Activated CD4-positive, alpha-beta T cell treated with anti-CD3 and anti-CD28 coated beads for 48 hours (primary cell): ENCODE results near the gene DNMT1.
"Not testable (repeated sequence)": the region's sequence is repeated elsewhere in the genome, so short reads cannot be mapped to it uniquely, and the experiment has no call there.

ENCODE experiments used
- DNase-seq: peaks from one replicate; pipeline ENCODE4 v3.0.0-alpha.2; 2020

The DNMT1 gene

DNA sequence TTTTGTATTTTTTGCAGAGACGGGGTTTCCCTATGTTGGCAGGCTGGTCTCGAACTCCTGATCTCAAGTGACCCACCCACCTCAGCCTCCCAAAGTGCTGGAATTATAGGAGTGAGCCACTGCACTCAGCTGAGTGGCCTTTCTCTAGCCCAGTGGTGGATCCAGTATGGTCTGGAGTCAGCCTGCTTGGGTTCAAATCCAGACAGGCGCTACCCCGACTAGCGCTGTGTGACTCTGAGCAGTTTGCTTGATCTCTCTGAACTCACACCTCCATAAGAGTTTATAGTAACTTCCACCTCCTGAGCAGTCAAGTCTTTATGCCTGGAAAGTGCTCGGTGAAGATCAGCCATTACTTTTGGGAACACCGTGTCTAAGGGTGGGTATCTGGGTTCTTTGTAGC, 25.9 kb upstream of the DNMT1 start:
- DNase-seq = no peak

DNA sequence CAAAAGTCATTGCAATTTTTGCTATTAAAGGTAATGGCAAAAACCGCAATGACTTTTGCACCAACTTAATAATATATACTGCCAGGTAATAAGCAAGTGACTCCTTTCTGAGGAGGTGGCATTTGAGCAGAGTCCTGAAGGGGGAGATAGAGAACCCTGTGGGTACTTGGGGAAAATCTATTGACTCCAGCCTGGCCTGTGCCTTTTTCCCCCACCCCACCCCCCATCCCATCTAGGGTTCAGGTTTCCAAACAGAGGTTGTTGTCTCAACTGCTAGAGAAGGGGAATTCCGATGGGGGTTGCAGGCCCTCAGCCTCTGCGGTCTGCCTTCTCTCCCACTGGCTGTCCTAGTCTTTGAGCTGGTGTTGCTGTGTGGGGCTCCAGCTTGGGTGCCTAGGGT, 24.9 kb upstream of the DNMT1 start:
- peak; percentile 36 for DNase-seq

DNA sequence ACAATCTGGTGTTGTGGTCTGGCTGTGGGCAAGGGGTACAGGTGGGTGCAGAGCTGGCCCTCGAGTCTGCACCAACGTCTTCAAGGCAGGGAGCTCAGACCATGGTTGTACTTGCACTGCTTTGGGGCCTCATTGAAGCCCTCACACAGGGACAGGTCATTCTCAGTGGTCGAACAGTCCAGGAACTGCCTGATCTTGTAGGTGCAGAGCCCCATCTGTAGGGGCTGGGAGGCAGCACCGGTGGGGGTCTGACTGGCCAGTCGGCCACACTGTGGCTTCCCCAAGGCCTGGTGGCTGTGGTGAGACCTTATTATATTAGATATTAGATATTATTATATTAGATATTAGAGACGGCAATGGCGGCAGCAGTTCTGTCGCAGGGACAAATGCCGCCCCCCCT, 22.3 kb upstream of the DNMT1 start:
- no peak for DNase-seq

DNA sequence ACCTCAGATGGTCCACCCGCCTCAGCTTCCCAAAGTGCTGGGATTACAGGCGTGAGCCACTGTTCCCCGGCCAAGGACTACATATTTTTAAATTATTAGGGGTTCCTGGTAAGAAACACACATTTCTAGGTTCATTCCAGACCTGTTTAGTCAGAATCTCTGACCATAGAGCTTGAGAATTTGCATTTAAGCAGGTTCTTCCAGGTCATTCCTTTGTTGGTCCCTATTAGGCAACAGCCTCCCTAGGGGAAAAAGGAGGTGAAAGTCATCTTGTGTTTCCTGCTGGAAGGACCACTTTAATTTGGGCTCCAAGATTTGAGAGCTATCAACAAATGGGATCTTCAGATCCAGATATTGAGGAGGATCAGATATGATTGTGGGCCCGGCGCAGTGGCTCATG, 20.0 kb upstream of the DNMT1 start:
- DNase-seq = no peak

DNA sequence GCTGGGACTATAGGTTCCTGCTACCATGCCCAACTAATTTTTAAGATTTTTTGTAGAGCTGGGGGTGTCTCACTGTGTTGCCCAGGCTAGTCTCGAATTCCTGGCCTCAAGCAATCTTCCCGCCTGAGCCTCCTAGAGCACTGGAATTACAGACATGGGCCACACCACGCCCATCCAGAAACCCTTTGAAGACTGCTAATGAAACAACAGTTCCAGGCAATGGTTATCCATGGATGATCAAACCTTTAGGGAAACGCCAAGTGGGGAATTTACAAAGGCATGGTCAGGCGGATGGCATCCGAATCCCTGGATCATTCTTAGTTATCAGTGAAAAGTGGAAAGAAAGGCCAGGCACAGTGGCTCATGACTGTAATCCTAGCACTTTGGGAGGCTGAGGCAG, 16.9 kb upstream of the DNMT1 start:
- DNase-seq = no peak

DNA sequence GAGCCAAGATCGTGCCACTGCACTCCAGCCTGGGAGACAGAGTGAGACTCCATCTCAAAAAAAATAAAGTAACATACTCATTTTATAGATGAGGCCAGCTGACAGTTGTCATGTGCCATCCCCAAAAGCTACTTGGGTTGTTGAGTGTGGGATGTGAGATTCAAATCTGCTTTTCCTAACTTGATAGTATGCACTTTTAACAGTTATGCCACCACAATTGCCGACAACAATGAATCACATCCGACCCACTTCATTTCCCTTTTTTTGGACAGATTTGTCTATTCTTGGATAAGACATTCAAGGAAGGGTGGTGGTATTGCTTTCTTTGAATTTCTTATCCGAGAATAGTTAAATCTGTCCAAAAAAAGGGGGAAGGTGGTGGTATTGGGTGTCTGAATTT, 16.3 kb upstream of the DNMT1 start:
- DNase-seq = no peak

DNA sequence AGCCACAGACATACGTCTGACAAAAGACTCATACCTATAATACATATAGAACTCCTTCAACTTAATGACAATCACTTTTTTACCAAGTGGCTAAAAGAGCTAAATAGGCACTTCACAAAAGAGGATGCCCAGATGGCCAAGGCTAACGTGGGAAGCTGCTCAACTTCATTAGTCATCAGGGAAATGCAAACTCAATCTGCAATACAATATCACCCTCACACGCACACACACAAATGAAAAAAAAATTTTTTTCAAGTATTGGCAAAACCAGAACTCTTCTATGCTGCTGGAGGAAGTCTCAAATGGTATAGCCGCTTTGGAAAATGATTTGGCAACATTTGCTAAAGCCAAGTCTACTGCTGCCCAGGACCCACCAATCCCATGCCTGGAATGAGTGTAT, 14.6 kb upstream of the DNMT1 start:
- no peak for DNase-seq

DNA sequence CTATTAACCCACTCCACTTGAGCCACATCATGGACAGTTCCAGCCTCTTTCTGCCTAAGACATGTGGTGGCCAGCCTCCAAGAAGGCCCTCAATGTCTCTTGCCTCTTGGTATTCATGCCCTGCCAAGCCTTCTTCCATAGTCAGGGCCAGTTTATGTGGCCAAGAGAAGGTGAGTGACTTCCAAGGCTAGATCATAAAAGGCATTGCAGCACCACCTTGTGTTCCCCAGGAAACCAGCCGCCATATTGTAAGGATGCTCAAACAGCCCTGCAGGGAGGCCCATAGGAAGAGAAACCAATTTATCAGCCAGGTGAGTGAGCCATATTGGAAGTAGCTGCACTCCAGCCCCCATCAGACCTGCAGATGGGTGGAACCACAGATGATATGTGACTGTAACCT, 12.3 kb upstream of the DNMT1 start:
- no peak for DNase-seq

DNA sequence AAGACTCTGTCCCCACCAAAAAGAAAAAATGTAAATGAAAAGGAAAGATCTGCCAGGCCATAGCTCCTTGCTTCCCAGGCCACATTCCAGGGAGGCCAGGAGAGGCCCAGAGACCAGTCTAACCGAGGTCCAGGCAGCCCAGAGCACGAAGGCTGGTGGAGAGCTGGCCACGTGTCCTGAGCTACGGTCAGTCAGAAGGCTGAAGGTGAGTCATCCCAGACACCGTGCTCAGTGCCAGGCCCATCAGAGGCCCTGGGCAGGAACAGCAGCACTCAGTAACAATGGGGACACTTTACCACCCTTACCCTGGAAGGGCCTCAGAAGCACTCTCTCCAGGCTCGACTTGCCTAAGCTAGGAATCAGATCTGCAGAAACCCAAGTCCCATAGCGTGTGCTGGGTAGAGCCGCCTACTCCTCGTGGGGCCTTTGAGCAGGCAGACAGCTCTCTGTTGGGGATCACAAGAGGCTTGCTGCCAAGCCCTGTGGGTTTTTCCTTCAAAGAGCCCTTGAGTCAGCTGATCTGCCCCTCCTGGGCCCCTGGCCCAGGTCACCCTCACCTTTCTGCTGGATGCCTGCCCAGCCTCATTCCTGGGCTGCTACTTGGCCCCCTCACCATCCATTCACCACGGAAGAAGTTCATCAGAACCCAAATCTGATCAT, 11.6 kb upstream of the DNMT1 start:
- no peak for DNase-seq

DNA sequence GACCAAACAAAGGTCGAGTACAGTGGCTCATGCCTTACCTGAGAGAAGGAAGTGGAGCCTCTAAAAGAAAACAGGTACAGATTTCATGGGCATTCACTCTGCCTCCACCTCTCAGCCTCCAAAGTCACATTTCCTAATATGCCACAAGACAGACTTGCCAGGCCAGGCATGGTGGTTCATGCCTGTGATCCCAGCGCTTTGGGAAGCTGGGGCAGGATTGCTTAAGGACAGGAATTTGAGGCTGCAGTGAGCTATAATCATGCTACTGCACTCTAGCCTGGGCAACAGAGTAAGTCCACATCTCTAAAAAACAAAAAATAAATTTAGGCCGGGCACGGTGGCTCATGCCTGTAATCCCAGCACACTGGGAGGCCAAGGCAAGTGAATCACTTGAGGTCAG, 10.9 kb upstream of the DNMT1 start:
- no peak for DNase-seq

DNA sequence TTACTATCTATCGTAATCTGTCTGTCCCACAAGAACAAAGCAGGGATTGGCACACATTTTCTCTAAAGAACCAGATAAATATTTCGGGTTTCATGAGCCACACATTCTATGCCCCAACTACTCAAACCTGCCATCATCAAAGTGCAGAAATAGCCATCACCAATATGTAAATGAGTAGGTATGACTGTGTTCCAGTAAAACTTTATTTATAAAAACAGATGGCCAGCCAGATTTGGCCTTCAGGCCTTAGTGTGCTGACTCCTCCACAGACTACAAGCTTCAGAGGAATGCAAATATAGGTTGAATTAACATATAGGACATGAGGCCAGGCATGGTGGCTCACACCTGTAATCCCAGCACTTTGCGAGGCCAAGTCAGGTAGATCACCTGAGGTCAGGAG, 8.9 kb upstream of the DNMT1 start:
- no peak for DNase-seq

DNA sequence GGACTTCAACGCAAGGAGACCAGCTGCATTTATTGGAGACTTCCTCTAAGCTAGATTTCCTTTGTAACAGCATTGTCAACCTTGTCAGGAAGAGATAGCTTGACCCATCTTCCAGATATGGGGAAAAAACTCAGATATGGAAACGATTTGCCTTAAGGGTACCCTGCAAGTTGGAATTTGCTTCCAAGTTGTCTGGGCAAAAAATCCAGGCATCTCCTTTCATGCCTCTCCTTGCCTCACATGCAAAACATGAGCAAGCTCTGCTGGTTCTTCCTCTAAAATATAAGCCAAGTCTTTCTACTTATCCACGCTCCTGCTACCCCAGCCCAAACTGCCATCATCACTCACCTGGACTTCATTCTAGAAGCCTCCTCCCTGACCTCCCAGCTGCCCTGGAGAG, 6.4 kb upstream of the DNMT1 start:
- DNase-seq = no peak

DNA sequence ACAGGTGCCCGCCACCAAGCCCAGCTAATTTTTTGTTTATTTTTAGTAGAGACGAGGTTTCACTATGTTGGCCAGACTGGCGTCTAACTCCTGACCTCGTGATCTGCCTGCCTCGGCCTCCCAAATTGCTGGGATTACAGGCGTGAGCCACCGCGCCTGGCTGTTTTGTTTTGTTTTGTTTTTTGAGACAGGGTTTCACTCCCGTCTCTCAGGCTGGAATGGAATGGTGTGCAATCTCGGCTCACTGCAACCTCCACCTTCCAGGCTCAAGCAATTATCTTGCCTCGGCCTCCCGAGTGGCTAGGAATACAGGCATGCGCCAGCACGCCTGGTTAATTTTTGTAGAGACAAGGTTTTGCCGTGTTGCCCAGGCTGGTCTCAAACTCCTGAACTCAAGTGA, 5.3 kb upstream of the DNMT1 start:
- DNase-seq = not testable (repeated sequence)

DNA sequence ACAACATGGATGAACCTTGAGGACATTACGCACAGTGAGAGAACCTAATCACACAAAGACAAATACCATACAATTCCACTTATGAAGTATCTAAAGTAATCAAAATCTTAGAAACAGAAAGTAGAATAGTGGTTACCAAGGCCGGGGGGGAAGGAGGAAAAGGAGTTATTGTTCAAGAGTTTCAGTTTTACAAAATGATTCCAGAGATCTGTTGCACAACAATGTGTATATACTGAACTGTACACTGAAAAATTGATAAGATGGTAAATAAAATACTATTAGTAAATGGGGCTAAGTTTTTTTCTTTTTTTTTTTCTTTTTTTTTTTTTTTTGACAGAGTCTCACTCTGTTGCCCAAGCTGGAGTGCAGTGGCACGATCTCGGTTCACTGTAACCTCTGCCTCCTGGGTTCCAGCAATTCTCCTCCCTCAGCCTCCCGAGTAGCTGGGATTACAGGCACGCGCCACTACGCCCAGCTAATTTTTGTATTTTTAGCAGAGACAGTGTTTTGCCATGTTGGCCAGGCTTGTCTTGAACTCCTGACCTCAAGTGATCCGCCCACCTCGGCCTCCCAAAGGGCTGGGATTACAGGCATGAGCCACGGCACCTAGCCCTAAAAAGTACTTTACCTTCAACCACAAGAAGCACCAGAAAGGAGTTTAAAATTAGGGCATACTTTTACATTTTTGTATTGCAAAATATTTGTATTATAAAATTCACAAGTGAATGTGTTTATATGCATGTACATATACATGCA, 4.3 kb upstream of the DNMT1 start:
- DNase-seq = not testable (repeated sequence)

DNA sequence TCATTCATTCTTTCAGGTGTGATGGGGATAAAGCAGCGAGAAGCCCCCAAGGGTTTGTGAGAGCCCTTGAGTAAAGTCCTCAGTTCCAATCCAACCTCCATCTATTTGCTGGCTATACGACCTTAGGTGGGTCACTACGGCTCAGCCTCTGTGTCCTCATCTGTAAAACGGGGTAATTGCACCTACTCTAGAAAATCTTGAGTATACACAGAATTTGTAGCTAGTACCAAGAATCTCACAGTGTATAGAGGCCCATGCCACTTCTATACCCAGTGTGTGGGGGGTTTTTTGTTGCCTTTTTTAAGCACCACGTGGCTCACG, 406 bp upstream of the DNMT1 start:
- DNase-seq = no peak

DNA sequence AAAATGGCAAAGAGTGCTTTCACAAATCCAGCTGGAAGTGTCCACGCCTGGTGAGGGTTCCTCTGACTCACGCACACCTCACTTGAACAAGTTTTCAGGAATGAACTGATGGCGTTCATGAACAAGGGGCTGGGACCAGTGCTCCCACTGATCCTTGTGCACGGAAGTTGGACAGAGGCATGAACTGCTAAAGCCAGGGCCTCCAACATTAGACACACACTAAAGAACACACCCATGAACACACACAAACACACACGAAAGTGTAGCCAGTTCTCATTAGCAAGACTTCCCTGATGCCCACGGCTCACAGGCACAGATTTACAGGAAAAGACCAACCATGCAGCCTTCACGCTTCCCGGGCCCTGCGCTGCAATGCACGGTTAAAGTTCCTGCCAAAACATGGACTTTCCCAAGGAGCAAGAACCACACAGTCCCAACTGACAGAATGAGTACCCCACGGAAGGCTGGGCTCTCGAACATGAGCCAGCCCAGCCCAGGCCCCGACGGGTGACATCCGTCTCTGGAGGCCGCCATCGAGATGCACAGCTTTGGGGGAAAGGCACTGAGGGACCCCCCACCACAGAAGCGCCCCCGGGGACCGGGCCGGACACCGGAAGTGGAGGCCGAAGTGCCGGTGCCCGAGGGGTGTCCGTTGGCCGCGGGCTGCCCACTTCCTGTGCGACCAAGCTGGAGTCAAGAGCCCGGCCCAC, 808 bp downstream of the DNMT1 start:
- peak; percentile 52 for DNase-seq

DNA sequence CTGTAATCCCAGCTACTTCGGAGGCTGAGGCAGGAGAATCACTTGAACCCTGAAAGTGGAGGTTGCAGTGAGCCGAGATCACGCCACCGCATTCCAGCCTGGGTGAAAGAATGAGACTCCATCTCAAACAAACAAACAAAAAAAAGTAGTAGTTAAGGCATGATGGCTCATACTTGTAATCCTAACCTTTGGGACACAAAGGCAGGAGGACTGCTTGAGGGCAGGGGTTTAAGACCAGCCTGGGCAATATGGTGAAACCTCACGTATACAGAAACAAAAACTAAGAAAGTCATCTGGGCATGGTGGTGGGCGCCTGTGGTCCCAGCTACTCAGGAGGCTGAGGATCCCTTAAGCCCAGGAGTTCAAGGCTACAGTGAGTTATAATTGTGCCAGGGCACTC, 1.8 kb downstream of the DNMT1 start:
- DNase-seq = no peak

DNA sequence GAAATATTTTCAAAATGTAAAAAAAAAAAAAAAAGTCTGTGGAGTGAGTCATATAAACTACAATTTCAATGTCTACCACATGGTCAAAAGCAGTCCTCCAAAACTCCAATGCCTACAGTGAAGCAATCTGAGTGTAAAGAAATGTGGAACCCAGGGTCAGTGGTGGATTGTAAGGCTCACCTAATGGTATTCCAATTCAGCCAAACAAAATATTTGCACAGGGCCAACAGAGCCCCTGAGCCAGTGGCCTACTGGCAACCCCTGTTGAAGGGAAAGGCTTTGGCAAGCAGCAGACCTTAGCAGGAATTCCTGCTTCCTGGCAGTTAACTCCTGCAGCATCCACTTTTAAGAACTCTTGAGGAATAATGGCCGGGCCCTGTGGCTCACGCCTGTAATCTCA, 3.4 kb downstream of the DNMT1 start:
- no peak for DNase-seq

DNA sequence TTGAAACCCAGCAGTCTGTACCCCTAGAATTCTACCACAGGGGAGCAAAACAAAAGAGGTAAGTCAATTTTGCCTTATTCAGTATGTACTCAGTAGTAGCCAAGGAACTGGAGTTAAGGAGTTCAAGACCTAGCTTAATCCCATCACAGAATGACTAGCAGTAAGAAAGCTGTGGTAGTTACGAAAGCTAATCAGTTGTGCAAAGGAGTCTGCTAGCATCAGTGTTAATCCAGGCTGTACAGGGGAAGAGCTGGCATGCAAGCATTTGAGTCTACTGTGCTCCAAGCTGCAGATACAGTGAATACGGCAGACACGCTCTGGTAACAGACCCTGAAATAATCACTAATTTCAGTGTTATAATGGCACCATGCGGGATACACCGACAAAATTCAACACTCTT, 4.7 kb downstream of the DNMT1 start:
- no peak for DNase-seq

DNA sequence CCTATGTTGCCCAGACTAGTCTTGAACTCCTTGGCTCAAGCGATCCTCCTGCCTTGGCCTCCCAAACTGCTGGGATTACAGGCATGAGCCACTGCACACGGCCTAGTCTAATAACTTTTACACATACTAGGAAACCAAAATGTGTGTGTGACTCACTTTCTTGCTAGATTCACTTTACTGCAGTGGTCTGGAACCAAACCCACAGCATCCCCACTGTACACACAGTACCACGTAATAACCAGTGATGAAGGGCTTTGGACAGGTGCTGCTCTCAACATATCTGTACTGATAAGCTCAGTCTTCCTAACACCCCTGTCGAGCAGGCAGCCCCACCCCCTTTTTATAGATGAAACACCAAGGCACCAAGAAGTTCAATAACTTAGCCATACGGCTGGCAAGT, 5.1 kb downstream of the DNMT1 start:
- DNase-seq = peak; percentile 51

DNA sequence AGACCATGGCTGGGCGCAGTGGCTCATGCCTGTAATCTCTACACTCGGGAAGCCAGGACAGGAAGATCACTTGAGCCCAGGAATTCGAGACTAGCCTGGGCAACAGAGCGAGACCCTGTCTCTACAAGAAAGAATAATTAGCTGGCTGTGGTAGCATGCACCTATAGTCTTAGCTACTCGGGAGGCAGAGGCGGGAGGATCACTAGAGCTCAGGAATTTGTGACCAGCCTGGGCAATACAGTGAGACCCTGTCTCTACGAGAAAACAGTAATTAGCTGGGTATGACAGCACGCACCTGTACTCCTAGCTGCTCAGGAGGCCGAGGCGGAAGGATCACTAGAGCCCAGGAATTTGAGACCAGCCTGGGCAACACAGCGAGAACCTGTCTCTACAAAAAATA, 7.4 kb downstream of the DNMT1 start:
- no peak for DNase-seq

DNA sequence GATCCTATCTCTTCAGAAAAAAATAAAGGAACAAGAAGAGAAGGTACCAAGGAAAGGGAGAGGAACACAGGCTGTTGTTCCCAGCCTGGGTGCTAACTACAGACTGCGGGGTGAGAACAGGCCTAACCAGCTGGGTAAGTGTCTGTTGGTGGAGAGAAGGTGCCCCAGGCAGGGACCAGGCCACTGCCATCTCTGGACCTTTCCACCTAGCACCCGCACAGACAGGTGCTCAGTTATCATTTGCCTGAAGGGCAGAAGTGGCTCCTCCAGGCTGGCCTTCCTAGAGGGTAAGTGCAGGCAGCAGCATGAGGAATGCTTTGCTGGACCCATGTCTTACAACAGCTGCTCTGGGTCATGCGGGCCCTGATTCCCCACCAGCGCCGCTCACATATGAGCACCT, 10.1 kb downstream of the DNMT1 start:
- no peak for DNase-seq

DNA sequence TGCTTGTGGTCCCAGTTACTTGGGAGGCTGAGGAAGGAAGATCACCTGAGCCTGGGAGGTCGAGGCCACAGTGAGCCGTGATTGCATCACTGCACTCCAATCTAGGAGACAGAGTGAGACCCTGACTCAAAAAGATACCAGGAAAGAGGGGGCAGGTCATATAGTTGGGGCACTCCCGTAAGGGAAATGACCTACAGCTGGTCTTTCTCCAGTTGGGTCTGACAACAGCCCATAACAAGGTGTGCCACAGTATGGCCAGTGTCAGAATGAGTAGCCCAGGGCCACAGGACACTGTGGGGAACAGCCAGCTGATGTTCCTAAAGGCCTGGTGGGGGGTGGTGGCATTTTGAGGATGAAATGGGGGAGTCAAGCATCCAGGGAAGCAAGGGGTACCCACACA, 10.8 kb downstream of the DNMT1 start:
- DNase-seq = no peak

DNA sequence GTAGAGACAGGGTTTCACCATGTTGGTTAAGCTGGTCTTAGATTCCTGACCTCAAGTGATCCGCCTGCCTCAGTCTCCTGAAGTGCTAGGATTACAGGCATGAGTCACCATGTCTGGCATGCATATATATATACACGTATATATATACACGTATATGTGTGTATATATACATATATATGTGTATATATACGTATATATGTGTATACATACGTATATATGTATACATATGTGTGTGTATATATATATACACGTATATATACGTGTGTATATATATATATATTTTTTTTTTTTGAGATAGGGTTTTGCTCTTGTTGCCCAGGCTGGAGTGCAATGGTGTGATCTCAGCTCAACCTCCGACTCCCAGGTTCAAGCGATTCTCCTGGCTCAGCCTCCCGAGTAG, 11.9 kb downstream of the DNMT1 start:
- DNase-seq = no peak

DNA sequence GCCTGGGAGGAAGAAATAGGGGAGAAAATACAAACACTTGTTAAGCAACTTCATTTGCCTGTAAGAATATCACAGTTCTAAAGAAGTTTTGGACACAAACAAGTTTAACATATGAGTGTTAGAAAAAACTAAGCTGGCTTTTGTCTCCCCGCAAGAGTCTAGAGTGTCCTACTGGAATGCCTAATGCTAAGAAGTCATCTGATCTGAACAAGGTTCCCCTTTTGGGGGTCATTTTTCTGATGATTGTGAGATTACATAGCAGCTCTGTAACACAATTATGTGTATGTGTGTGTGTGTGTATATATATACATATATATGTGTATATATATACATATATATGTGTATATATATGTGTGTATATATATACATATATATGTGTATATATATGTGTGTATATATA, 12.7 kb downstream of the DNMT1 start:
- DNase-seq = no peak
